K562 (cell line): ENCODE measurements around the gene GOLIM4. TPM values are rescaled to one million over a fixed set of nuclear protein-coding genes. Genes with fewer than 3 reads are reported as not detected.

Experiments used
- ATAC-seq: fragments of 200-7000 bp; cut with Tn5 transposase; 3 replicates; pipeline ENCODE4 v1.9.1; 2020; ENCODE audit warnings: moderate library complexity
- BruUV-seq: library from RNA; stranded (reverse); fragments of 400-500 nt; replicated peaks from 2 replicates; lab custom pipeline; 2021; lab: Mats Ljungman, UMichigan
- CTCF ChIA-PET: fragments of 300-600 bp; formaldehyde crosslinking; extraction: SDS; loops from one replicate; lab custom pipeline; 2021; ENCODE audit warnings: low intra/inter-chr PET ratio; lab: Yijun Ruan, JAX
- POLR2A ChIA-PET: fragments of 300-600, 350-650 bp; sonication (Branson Sonifier 250); formaldehyde crosslinking; extraction: SDS; loops from one replicate; lab custom pipeline; 2021; ENCODE audit warnings: antibody characterized with exemption, inconsistent platforms; lab: Yijun Ruan, JAX
- DNase-seq, 4 experiments: peaks; one replicate each; pipeline versions ENCODE4 v3.0.0 to v3.0.0-alpha.2; 2011 to 2018; ENCODE audit warnings: low spot score in 3 of 4, mixed read lengths in 3 of 4; ENCODE audit errors: extremely low read depth in 1 of 4
- FAIRE-seq: peaks from 2 replicates; lab custom pipeline; 2011; peaks lifted over from hg19 to GRCh38; lab: Jason Lieb, UNC
- H2AFZ ChIP-seq: 2 replicates; pipeline ENCODE4 v1.6.0; 2011; ENCODE audit warnings: low read depth, low read length, control low read depth, inconsistent platforms
- H3K27ac ChIP-seq: fragments of 200-600 bp; 3 replicates; pipeline ENCODE4 v1.8.0; 2011; ENCODE audit warnings: low read depth, mild to moderate bottlenecking, control low read depth, inconsistent platforms, low read length, moderate library complexity, mixed read lengths; ENCODE audit errors: extremely low read depth
- H3K27me3 ChIP-seq, 2 experiments: fragments of 300-600 bp in 1 of 2; 2 replicates in 1 of 2; 3 replicates in 1 of 2; pipeline versions ENCODE4 v1.6.0 to v1.8.0; 2011; ENCODE audit warnings: inconsistent platforms in 2 of 2, low read length in 2 of 2, mild to moderate bottlenecking in 1 of 2, mixed read lengths in 1 of 2, moderate library complexity in 1 of 2; ENCODE audit not compliant: control insufficient read depth in 2 of 2, insufficient read depth in 2 of 2
- H3K36me3 ChIP-seq: fragments of 300-600 bp; 3 replicates; pipeline ENCODE4 v1.8.0; 2011; ENCODE audit warnings: mild to moderate bottlenecking, low read length, inconsistent platforms; ENCODE audit not compliant: control insufficient read depth, insufficient read depth
- H3K4me1 ChIP-seq, 2 experiments: fragments of 200-600 bp in 1 of 2; replicated peaks in 1 of 2; 2 replicates in 1 of 2; 3 replicates in 1 of 2; pipeline versions ENCODE4 v1.5.1 to v1.8.0; 2011; ENCODE audit warnings: inconsistent platforms in 2 of 2, low read length in 2 of 2, mild to moderate bottlenecking in 1 of 2, mixed read lengths in 1 of 2, moderate library complexity in 1 of 2; ENCODE audit not compliant: control insufficient read depth in 2 of 2, insufficient read depth in 2 of 2
- H3K4me2 ChIP-seq: 2 replicates; pipeline ENCODE4 v1.6.1; 2011; ENCODE audit warnings: low read length, control low read depth, inconsistent platforms, mixed read lengths; ENCODE audit not compliant: insufficient read depth
- H3K4me3 ChIP-seq: fragments of 200-600 bp; sonication (generic), shearing (Covaris generic); 2 replicates; pipeline ENCODE4 v1.5.1; 2016; ENCODE audit warnings: control low read depth, inconsistent platforms
- H3K79me2 ChIP-seq: fragments of 200-600 bp; 3 replicates; pipeline ENCODE4 v1.8.0; 2011; ENCODE audit warnings: low read length, inconsistent platforms; ENCODE audit not compliant: control insufficient read depth, insufficient read depth
- H3K9ac ChIP-seq, 2 experiments: 2 replicates each; pipeline versions ENCODE4 v1.6.0 to v1.6.1; 2011; ENCODE audit warnings: low read depth in 2 of 2, low read length in 2 of 2, control low read depth in 1 of 2, inconsistent platforms in 1 of 2, mild to moderate bottlenecking in 1 of 2, mixed read lengths in 1 of 2; ENCODE audit not compliant: insufficient read depth in 1 of 2
- H3K9me1 ChIP-seq: one replicate; pipeline ENCODE4 v1.6.0; 2011; ENCODE audit warnings: inconsistent platforms, mild to moderate bottlenecking, low read length, moderate library complexity; ENCODE audit not compliant: control insufficient read depth, insufficient read depth
- H3K9me3 ChIP-seq: replicated peaks from 2 replicates; pipeline ENCODE4 v1.5.1; 2011; ENCODE audit warnings: low read depth, low read length, inconsistent platforms; ENCODE audit not compliant: control insufficient read depth, insufficient read depth
- H4K20me1 ChIP-seq: replicated peaks from 2 replicates; pipeline ENCODE4 v1.6.1; 2011; ENCODE audit warnings: low read length, inconsistent platforms, mixed read lengths; ENCODE audit not compliant: control insufficient read depth, insufficient read depth
- ARID2 ChIP-seq: fragments of 450-650 bp; IDR thresholded peaks from 2 replicates; pipeline ENCODE4 v1.6.1; 2017; ENCODE audit warnings: antibody characterized with exemption, mild to moderate bottlenecking
- CBFA2T2 ChIP-seq: fragments of 450-650 bp; conservative IDR thresholded peaks from 2 replicates; pipeline ENCODE4 v1.6.1; 2017; ENCODE audit warnings: mild to moderate bottlenecking
- ESRRA ChIP-seq: fragments of 450-650 bp; IDR thresholded peaks from 2 replicates; pipeline ENCODE4 v1.6.1; 2014; ENCODE audit warnings: low read depth, mild to moderate bottlenecking, moderate library complexity, borderline replicate concordance
- FOXP4 ChIP-seq: sonication (generic); formaldehyde crosslinking; IDR thresholded peaks from 2 replicates; pipeline ENCODE4 v1.8.0; 2022; ENCODE audit warnings: mild to moderate bottlenecking, missing genetic modification reagents, borderline replicate concordance
- KHSRP ChIP-seq: fragments of 450-650 bp; IDR thresholded peaks from 2 replicates; pipeline ENCODE4 v1.6.1; 2017
- LCOR ChIP-seq: sonication (generic); formaldehyde crosslinking; IDR thresholded peaks from 2 replicates; pipeline ENCODE4 v1.8.0; 2022; ENCODE audit warnings: mild to moderate bottlenecking, missing genetic modification reagents
- MAFK ChIP-seq: IDR thresholded peaks from 2 replicates; pipeline ENCODE4 v1.6.1; 2011; ENCODE audit warnings: low read length, improper control_type of control experiment
- MYNN ChIP-seq, 2 experiments: sonication (generic); formaldehyde crosslinking in 1 of 2; IDR thresholded peaks; 2 replicates each; pipeline versions ENCODE4 v1.5.0 to v1.6.1; 2016 to 2020; ENCODE audit warnings: antibody characterized with exemption in 1 of 2, missing genetic modification reagents in 1 of 2
- NCOR1 ChIP-seq: fragments of 450-650 bp; IDR thresholded peaks from 2 replicates; pipeline ENCODE4 v1.6.1; 2016; ENCODE audit warnings: mild to moderate bottlenecking, moderate library complexity
- NR2C2 ChIP-seq, 2 experiments: fragments of 200-800 bp in 1 of 2; sonication (Bioruptor generic) in 1 of 2; sonication (generic) in 1 of 2; formaldehyde crosslinking in 1 of 2; IDR thresholded peaks; 2 replicates each; pipeline versions ENCODE4 v1.6.1 to v1.8.0; 2016 to 2022; ENCODE audit warnings: mild to moderate bottlenecking in 1 of 2, missing compliant biosample characterization in 1 of 2, missing genetic modification characterization in 1 of 2, missing genetic modification reagents in 1 of 2
- NRF1 ChIP-seq, 2 experiments: fragments of 450-650 bp; IDR thresholded peaks in 1 of 2; conservative IDR thresholded peaks in 1 of 2; 2 replicates each; pipeline ENCODE4 v1.6.1; 2014; ENCODE audit warnings: mild to moderate bottlenecking in 2 of 2
- RNF2 ChIP-seq: sonication (generic); IDR thresholded peaks from 2 replicates; pipeline ENCODE4 v1.6.1; 2016
- SIX5 ChIP-seq, 2 experiments: IDR thresholded peaks; 2 replicates each; pipeline ENCODE4 v1.6.1; 2011; ENCODE audit warnings: low read length in 2 of 2, borderline replicate concordance in 1 of 2, low read depth in 1 of 2, mild to moderate bottlenecking in 1 of 2, moderate library complexity in 1 of 2; ENCODE audit not compliant: insufficient read depth in 1 of 2
- TCF3 ChIP-seq: sonication (generic); formaldehyde crosslinking; IDR thresholded peaks from 2 replicates; pipeline ENCODE4 v1.4.0; 2020; ENCODE audit warnings: mild to moderate bottlenecking, missing genetic modification reagents
- TEAD4 ChIP-seq, 2 experiments: sonication (generic) in 1 of 2; formaldehyde crosslinking in 1 of 2; IDR thresholded peaks; 2 replicates each; pipeline versions ENCODE4 v1.6.1 to v1.8.0; 2012 to 2022; ENCODE audit warnings: borderline replicate concordance in 1 of 2, inconsistent platforms in 1 of 2, low read length in 1 of 2, mild to moderate bottlenecking in 1 of 2, missing genetic modification reagents in 1 of 2
- ZNF224 ChIP-seq: sonication (generic); formaldehyde crosslinking; IDR thresholded peaks from 2 replicates; pipeline ENCODE4 v1.8.0; 2022; ENCODE audit warnings: mild to moderate bottlenecking, missing genetic modification reagents
- WGBS: fragments of 100-300 bp; shearing (Covaris generic); methylation state at CpG from one replicate; pipeline ENCODE4 v1.1.6; 2016; ENCODE audit warnings: low coverage, mixed read lengths; ENCODE audit not compliant: insufficient coverage; ENCODE audit errors: missing lambda C conversion rate; 5-methylcytosine and 5-hydroxymethylcytosine counted together
- in situ Hi-C: fragments of 300-500 bp; cut with MboI; formaldehyde crosslinking; loops from 4 replicates; pipeline ENCODE4 v1.15.0; 2018; ENCODE audit warnings: inconsistent platforms, mixed read lengths
- intact Hi-C: fragments of 100-400 bp; cut with micrococcal nuclease; formaldehyde crosslinking; loops from 2 replicates; pipeline ENCODE4 v1.14.2; 2022
- polyA plus RNA-seq, 8 experiments: library from polyadenylated mRNA; depleted of rRNA in 4 of 8; stranded (reverse) in 5 of 8; unstranded in 3 of 8; fragments of >200 nt; fragmentation: Nextera tagmentation in 2 of 8; fragmentation: Illumina TruSeq in 1 of 8; extraction: Ambion mirVana in 2 of 8; extraction: Trizol in 1 of 8; gene quantifications; 2 replicates each; pipeline versions ENCODE4 v1.2.1 to v1.2.3, GENCODE V29; 2011 to 2014; ENCODE audit warnings: inconsistent platforms in 1 of 8, missing spikeins in 1 of 8
- total RNA-seq, 7 experiments: library from RNA; depleted of rRNA in 6 of 7; stranded (reverse); fragments of >200 nt in 6 of 7; fragmentation: Illumina TruSeq in 2 of 7; extraction: Trizol in 2 of 7; gene quantifications; 2 replicates each; pipeline versions ENCODE4 v1.2.1 to v1.2.3, GENCODE V29; 2011 to 2021; ENCODE audit warnings: low replicate concordance in 1 of 7
- TF ChIP-seq, protein P1 (sequence below): IDR thresholded peaks from 2 replicates; pipeline ENCODE4 v1.6.1; 2014; ENCODE audit warnings: antibody characterized with exemption

Gene GOLIM4
- total and polyA plus RNA-seq, 9 of the 15 experiments (the other 6 are each of a cell fraction or from before 2014, with no cell fraction given): 9.3 to 39.4 (median 31.0) TPM

- peak; percentile 24; the same call in 1 of the 2 replicates for TF ChIP-seq TEAD4 (IDR thresholded peaks at IDR 0.05; ENCODE audit: low read length)
- no peak for TF ChIP-seq TEAD4 (CRISPR knock-in tag; IDR thresholded peaks at IDR 0.05; ENCODE audit: borderline replicate concordance)
- no peak for TF ChIP-seq KHSRP
- TF ChIP-seq ARID2: no peak
- TF ChIP-seq ESRRA: no peak
These were observed 21.3 kb upstream of the GOLIM4 start (continued) for GRCh38 chr3:168117059-168117458.

GRCh38 chr3:168116279-168116678 is 20.6 kb upstream of the GOLIM4 start:
- ChIA-PET CTCF (no interaction called here), POLR2A (interaction anchor here (0.6 to 1.4 kb wide), 3 partner anchors 13 to 186 kb away, joined by 3 read pairs; no protein-coding TSS in a partner anchor)
- H3K9me1 ChIP-seq: no peaks in the 10 kb centered on the region
- H3K36me3 ChIP-seq: no peaks in the 10 kb centered on the region; the same call in 2 of the 3 replicates
- peak overlapping the region; percentile 73 for H3K27ac ChIP-seq
- peaks cover 0 to 34% of the 10 kb centered on the region in 2 experiments; a peak in 3 of 5 replicates for H3K4me1 ChIP-seq
- in situ Hi-C loops: no loop called here
- peak overlapping the region; percentile 8 to 51; a peak in 3 of 4 replicates for H3K9ac ChIP-seq
- H3K9me3 ChIP-seq: no peaks in the 10 kb centered on the region
- no peaks in the 10 kb centered on the region for H4K20me1 ChIP-seq
- intact Hi-C loops: loop anchor here (1.0 to 2.0 kb wide), 3 partner anchors 20 to 49 kb away; no protein-coding TSS in a partner anchor
- peak overlapping the region; percentile 82 for H2AFZ ChIP-seq
- BruUV-seq: no TSS peak
- no peaks in the 10 kb centered on the region for H3K27me3 ChIP-seq
- peak overlapping the region; percentile 36 for H3K4me2 ChIP-seq
- H3K4me3 ChIP-seq: no peak overlapping the region; the same call in 1 of the 2 replicates
- 0% methylated on average over 4 of the region's 4 CpGs for WGBS
- H3K79me2 ChIP-seq: no peaks in the 10 kb centered on the region
- DNase-seq: peak; percentile 38 to 94 (median 65)
- ATAC-seq: peak; percentile 94
- peak; percentile 96 for FAIRE-seq
- TF ChIP-seq CBFA2T2 (peak; percentile 60), NRF1 (conservative IDR thresholded peaks at IDR 0.05 in 1 of 2, IDR thresholded peaks at IDR 0.05 in 1 of 2) (peak; percentile 84 to 86), MYNN (IDR thresholded peaks at IDR 0.05) (0 out of 2 replicates have a peak, but pooled peaks have one; percentile 18), MYNN (CRISPR knock-in tag; IDR thresholded peaks at IDR 0.05) (no peak), ZNF224 (no peak), NR2C2 (CRISPR knock-in tag; IDR thresholded peaks at IDR 0.05) (no peak), NR2C2 (tag; IDR thresholded peaks at IDR 0.05) (0 out of 2 replicates have a peak, but pooled peaks have one; percentile 35), SIX5 (IDR thresholded peaks at IDR 0.05; ENCODE audit: borderline replicate concordance in 1 of 2, insufficient read depth in 1 of 2, low read depth in 1 of 2, low read length in 2 of 2) (no peak), TCF3 (CRISPR knock-in tag) (peak; percentile 75), MAFK (no peak), FOXP4 (CRISPR knock-in tag) (no peak), TEAD4 (IDR thresholded peaks at IDR 0.05; ENCODE audit: low read length) (peak; percentile 78), TEAD4 (CRISPR knock-in tag; IDR thresholded peaks at IDR 0.05; ENCODE audit: borderline replicate concordance) (no peak), RNF2 (no peak), LCOR (CRISPR knock-in tag) (0 out of 2 replicates have a peak, but pooled peaks have one; percentile 48), NCOR1 (peak; percentile 63; the same call in 1 of the 2 replicates)
- TF ChIP-seq, protein P1, sequence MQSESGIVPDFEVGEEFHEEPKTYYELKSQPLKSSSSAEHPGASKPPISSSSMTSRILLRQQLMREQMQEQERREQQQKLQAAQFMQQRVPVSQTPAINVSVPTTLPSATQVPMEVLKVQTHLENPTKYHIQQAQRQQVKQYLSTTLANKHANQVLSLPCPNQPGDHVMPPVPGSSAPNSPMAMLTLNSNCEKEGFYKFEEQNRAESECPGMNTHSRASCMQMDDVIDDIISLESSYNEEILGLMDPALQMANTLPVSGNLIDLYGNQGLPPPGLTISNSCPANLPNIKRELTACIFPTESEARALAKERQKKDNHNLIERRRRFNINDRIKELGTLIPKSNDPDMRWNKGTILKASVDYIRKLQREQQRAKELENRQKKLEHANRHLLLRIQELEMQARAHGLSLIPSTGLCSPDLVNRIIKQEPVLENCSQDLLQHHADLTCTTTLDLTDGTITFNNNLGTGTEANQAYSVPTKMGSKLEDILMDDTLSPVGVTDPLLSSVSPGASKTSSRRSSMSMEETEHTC: peak; percentile 90
